ENCODE results near the gene ZNF264. TPM values are rescaled to one million over a fixed set of nuclear protein-coding genes. Genes with fewer than 3 reads are reported as not detected.

The ZNF264 gene
- total and polyA plus RNA-seq, 9 donors, result 7.0 to 56.6 (median 40.7) TPM

DNA sequence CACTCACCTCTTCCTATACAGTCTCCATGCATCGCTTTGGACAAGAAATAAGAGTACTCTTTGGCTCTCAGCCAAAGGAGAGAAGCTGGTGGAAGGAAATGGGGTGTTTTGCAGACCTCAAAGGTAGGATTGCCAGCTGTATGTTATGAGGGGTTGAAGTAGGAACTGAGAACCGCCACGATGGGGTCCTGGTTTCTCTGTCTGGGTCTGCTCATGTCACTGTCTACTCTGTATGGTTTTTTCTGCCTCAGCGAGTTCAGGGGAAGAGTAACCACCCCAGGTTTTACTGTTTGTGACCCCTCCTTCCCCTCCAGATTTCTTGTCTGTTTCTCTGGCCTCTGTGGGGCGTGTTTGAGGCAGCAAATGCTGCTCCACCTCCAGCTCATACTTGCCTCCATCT is 53.2 kb downstream of the ZNF264 start:
- Histone ChIP-seq H3K36me3 (no peaks in the 10 kb centered on the region), H3K27me3 (no peaks in the 10 kb centered on the region), H3K4me3 (no peak overlapping the region), H3K4me1 (ENCODE audit: insufficient read depth) (no peaks in the 10 kb centered on the region), H3K9me3 (peaks cover 0 to 15% of the 10 kb centered on the region in 2 donors), H3K27ac (no peak overlapping the region)
- intact Hi-C loops (cut with DNase I), result loop anchor here in 1 of 4 donors (5.0 kb wide), 1 partner anchor 38 kb away; the partner anchor contains the start of gene ZNF460
- TF ChIP-seq EP300 (IDR thresholded peaks at IDR 0.05) (no peak), POLR2A (IDR thresholded peaks at IDR 0.05) (no peak)
- TF ChIP-seq, protein P1, sequence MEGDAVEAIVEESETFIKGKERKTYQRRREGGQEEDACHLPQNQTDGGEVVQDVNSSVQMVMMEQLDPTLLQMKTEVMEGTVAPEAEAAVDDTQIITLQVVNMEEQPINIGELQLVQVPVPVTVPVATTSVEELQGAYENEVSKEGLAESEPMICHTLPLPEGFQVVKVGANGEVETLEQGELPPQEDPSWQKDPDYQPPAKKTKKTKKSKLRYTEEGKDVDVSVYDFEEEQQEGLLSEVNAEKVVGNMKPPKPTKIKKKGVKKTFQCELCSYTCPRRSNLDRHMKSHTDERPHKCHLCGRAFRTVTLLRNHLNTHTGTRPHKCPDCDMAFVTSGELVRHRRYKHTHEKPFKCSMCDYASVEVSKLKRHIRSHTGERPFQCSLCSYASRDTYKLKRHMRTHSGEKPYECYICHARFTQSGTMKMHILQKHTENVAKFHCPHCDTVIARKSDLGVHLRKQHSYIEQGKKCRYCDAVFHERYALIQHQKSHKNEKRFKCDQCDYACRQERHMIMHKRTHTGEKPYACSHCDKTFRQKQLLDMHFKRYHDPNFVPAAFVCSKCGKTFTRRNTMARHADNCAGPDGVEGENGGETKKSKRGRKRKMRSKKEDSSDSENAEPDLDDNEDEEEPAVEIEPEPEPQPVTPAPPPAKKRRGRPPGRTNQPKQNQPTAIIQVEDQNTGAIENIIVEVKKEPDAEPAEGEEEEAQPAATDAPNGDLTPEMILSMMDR (IDR thresholded peaks at IDR 0.05), result no peak
- 95 to 97% (median 96%) methylated on average over 5 of the region's 5 CpGs for WGBS, 3 donors
- no peak for DNase-seq

DNA sequence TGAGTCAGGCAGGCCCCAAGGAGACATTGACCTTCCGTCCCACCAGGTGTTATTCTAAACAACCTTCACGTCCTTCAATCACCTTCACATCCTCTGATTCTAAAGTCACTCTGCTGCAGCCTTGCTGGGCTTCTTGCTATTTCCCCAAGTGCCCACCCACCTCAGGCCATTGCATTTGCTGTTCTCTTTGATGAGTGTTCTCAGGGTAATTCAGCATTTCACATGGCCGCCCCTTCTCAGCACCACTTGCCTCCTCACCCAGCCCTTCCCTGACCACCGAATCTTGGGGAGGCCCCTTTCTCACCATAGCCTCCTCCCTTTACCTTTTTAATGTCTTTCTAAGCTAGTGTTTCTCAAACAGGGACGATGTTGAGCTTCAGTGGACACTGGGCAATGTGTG is 53.8 kb downstream of the ZNF264 start:
- DNase-seq, result no peak
- H3K36me3 ChIP-seq, result no peaks in the 10 kb centered on the region
- intact Hi-C loops (cut with DNase I), result no loop called here
- H3K27ac ChIP-seq, result no peak overlapping the region
- H3K4me3 ChIP-seq, result no peak overlapping the region
- 92 to 96% (median 94%) methylated on average over 5 of the region's 5 CpGs for WGBS, 3 donors
- peaks cover 0 to 18% of the 10 kb centered on the region in 2 donors for H3K9me3 ChIP-seq
- no peaks in the 10 kb centered on the region for H3K4me1 ChIP-seq (ENCODE audit: insufficient read depth)
- TF ChIP-seq EP300 (IDR thresholded peaks at IDR 0.05) (no peak), POLR2A (IDR thresholded peaks at IDR 0.05) (no peak)
- TF ChIP-seq, protein P1 (IDR thresholded peaks at IDR 0.05), result no peak
- no peaks in the 10 kb centered on the region for H3K27me3 ChIP-seq

DNA sequence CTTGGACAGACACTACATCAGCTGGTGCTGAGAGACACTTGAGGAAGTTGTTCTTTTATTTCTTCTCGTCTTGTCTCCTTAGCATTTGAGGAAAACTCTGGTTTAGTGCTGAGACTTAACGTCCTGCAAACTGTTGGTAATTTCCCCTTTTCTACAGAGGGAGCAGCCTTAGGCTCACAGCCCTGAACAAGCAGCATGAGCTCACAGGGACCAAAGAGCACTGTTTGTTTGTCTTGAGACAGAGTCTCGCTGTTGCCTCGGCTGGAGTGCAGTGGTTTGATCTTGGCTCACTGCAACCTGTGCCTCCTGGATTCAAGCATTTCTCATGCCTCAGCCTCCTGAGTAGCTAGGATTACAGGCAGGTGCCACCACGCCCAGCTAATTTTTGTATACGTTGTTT is 54.7 kb downstream of the ZNF264 start:
- Histone ChIP-seq H3K9me3 (peaks cover 0 to 20% of the 10 kb centered on the region in 2 donors), H3K27me3 (no peaks in the 10 kb centered on the region), H3K27ac (no peak overlapping the region), H3K36me3 (no peaks in the 10 kb centered on the region), H3K4me1 (ENCODE audit: insufficient read depth) (no peaks in the 10 kb centered on the region), H3K4me3 (no peak overlapping the region)
- 89 to 90% (median 90%) methylated on average over 6 of the region's 6 CpGs for WGBS, 3 donors
- intact Hi-C loops (cut with DNase I), result no loop called here
- DNase-seq, result no peak
- TF ChIP-seq EP300 (IDR thresholded peaks at IDR 0.05) (no peak), POLR2A (IDR thresholded peaks at IDR 0.05) (no peak)
- TF ChIP-seq, protein P1 (IDR thresholded peaks at IDR 0.05), result no peak

DNA sequence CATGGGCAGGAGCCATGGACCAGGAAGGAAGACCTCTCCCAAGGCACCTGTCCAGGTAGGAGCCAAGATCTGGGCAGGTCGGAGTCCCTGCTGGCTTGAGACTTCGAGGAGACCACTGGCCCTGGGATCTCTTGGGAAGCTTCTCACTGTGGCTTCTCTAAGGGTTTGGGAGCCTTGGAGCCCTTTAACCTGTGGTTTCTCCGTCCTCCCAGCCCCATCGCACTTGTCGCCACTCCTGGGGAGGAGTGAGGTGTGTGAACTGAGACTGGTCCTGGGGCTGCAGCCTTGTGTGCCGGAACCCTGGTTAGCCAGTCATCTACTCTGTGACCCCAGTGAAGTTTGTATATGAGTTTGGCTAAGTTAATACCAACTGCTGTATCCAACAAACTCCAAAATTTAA is 57.3 kb downstream of the ZNF264 start:
- H3K4me3 ChIP-seq, result no peak overlapping the region
- no peak overlapping the region for H3K27ac ChIP-seq
- H3K9me3 ChIP-seq, result peaks cover 0 to 40% of the 10 kb centered on the region in 2 donors
- no peaks in the 10 kb centered on the region for H3K4me1 ChIP-seq (ENCODE audit: insufficient read depth)
- 88 to 97% (median 90%) methylated on average over 6 of the region's 6 CpGs for WGBS, 3 donors
- no peaks in the 10 kb centered on the region for H3K27me3 ChIP-seq
- no peak for DNase-seq
- peaks cover 4% of the 10 kb centered on the region for H3K36me3 ChIP-seq
- intact Hi-C loops (cut with DNase I), result no loop called here
- TF ChIP-seq EP300 (IDR thresholded peaks at IDR 0.05) (no peak), POLR2A (IDR thresholded peaks at IDR 0.05) (no peak)
- TF ChIP-seq, protein P1 (IDR thresholded peaks at IDR 0.05), result no peak

Measured in ovary (tissue), 9 donors.